ENCODE measurements around the gene SVBP.

SVBP gene

DNA sequence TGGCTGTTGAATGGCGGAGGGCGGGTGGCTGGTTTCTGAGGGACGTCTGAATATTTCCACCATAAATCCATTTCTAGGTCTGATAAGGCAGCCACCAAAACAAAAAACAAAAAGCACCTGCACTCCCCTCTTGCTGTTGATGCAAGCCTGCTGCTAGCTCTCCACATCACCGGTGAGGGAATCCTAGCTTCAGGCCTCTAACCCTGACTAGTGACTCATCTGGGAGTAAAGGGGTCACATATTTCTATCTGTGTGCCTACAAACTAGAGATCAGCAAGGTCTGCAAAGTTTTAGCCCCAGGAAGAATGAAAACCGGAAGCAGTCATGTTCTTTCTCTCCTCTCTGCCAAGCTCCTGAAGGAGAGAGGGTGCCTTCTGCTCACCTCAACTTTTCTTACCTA, 10.6 kb downstream of the SVBP start:
- Histone ChIP-seq H3K9me3 (ENCODE audit: insufficient read depth, low read length) (no peaks in the 10 kb centered on the region), H3F3A (ENCODE audit: insufficient read depth) (no peaks in the 10 kb centered on the region), H3K27ac (ENCODE audit: low read depth, low read length) (no peak overlapping the region), H3K4me2 (ENCODE audit: low read depth, low read length, poor library complexity, severe bottlenecking) (no peak overlapping the region), H2AFZ (ENCODE audit: low read depth, low read length, severe bottlenecking) (no peak overlapping the region), H3K79me2 (ENCODE audit: insufficient read depth, low read length) (no peaks in the 10 kb centered on the region), H3K27me3 (ENCODE audit: low read length) (no peaks in the 10 kb centered on the region), H3K4me3 (ENCODE audit: insufficient read depth, low read length, poor library complexity, severe bottlenecking) (no peak overlapping the region), H3K9me2 (replicated peaks; ENCODE audit: insufficient read depth, low read length) (no peaks in the 10 kb centered on the region), H3K9ac (ENCODE audit: low read length) (no peak overlapping the region), H4K20me1 (ENCODE audit: low read depth, low read length) (no peaks in the 10 kb centered on the region), H3K36me3 (ENCODE audit: low read length) (no peaks in the 10 kb centered on the region)
- TF ChIP-seq, protein P1, sequence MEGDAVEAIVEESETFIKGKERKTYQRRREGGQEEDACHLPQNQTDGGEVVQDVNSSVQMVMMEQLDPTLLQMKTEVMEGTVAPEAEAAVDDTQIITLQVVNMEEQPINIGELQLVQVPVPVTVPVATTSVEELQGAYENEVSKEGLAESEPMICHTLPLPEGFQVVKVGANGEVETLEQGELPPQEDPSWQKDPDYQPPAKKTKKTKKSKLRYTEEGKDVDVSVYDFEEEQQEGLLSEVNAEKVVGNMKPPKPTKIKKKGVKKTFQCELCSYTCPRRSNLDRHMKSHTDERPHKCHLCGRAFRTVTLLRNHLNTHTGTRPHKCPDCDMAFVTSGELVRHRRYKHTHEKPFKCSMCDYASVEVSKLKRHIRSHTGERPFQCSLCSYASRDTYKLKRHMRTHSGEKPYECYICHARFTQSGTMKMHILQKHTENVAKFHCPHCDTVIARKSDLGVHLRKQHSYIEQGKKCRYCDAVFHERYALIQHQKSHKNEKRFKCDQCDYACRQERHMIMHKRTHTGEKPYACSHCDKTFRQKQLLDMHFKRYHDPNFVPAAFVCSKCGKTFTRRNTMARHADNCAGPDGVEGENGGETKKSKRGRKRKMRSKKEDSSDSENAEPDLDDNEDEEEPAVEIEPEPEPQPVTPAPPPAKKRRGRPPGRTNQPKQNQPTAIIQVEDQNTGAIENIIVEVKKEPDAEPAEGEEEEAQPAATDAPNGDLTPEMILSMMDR (IDR thresholded peaks at IDR 0.05; ENCODE audit: insufficient read depth, low read length, poor library complexity, severe bottlenecking) = no peak
- no peak for TF ChIP-seq EZH2phosphoT487 (conservative IDR thresholded peaks at IDR 0.05; ENCODE audit: low read length)

DNA sequence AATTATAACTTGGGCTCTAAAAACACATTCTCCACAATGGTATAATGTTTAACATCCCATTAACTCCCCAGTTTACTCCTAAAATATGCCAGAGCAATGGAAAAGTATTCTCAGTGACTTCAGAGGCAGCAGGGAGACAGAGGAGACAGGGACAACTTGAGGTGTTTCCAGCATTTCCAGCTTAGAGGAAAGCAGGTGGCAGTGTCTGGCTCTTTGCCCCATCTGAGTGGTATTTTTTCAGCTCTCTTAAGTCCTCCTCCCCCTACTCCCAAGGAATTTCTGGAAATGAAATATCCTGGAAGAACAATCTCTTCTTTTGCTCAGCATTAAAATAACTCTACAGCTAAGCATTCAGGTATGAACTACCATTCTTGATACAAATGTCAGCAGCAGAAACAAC, 11.0 kb downstream of the SVBP start:
- Histone ChIP-seq H3K27me3 (ENCODE audit: low read length) (no peaks in the 10 kb centered on the region), H3F3A (ENCODE audit: insufficient read depth) (no peaks in the 10 kb centered on the region), H3K9me3 (ENCODE audit: insufficient read depth, low read length) (no peaks in the 10 kb centered on the region), H3K27ac (ENCODE audit: low read depth, low read length) (no peak overlapping the region), H4K20me1 (ENCODE audit: low read depth, low read length) (no peaks in the 10 kb centered on the region), H3K4me3 (ENCODE audit: insufficient read depth, low read length, poor library complexity, severe bottlenecking) (no peak overlapping the region), H2AFZ (ENCODE audit: low read depth, low read length, severe bottlenecking) (no peak overlapping the region), H3K4me2 (ENCODE audit: low read depth, low read length, poor library complexity, severe bottlenecking) (no peak overlapping the region), H3K36me3 (ENCODE audit: low read length) (no peaks in the 10 kb centered on the region), H3K79me2 (ENCODE audit: insufficient read depth, low read length) (no peaks in the 10 kb centered on the region), H3K9me2 (replicated peaks; ENCODE audit: insufficient read depth, low read length) (no peaks in the 10 kb centered on the region), H3K9ac (ENCODE audit: low read length) (no peak overlapping the region)
- TF ChIP-seq EZH2phosphoT487 (conservative IDR thresholded peaks at IDR 0.05; ENCODE audit: low read length) = no peak
- TF ChIP-seq, protein P1 (IDR thresholded peaks at IDR 0.05; ENCODE audit: insufficient read depth, low read length, poor library complexity, severe bottlenecking) = no peak

DNA sequence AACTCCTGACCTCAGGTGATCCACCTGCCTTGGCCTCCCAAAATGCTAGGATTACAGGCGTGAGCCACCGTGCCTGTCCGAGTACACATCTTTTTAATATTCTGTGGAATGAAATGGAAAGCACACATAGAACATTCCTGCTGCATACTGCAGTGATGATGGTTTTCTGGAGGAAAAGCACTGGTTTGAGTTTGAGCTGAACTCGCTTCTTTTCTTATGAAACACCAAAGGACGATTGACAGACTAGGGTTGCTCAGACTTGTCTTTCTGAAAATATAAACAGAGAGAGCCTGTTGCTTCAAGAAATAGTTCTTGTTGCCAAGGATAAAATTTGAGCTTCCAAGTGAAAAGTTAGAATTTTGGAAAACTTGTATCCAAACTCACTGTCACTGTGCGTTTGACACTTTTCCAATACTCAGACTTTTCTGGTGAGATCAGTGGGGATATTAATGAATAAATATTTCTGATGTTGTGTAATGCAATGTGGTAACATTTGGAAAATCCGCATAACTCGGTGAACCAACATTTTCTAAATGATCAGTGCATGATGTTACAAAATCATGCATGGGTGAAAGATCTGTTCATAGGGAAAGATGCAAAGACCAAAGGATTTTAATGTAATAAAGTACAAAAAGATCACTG, 15.2 kb downstream of the SVBP start:
- no peaks in the 10 kb centered on the region for H3K9me3 ChIP-seq (ENCODE audit: insufficient read depth, low read length)
- H3K36me3 ChIP-seq (ENCODE audit: low read length) = no peaks in the 10 kb centered on the region
- H3K27me3 ChIP-seq (ENCODE audit: low read length) = no peaks in the 10 kb centered on the region
- no peaks in the 10 kb centered on the region for H3K9me2 ChIP-seq (replicated peaks; ENCODE audit: insufficient read depth, low read length)
- H3K4me2 ChIP-seq (ENCODE audit: low read depth, low read length, poor library complexity, severe bottlenecking) = no peak overlapping the region
- H2AFZ ChIP-seq (ENCODE audit: low read depth, low read length, severe bottlenecking) = no peak overlapping the region
- TF ChIP-seq, protein P1 (IDR thresholded peaks at IDR 0.05; ENCODE audit: insufficient read depth, low read length, poor library complexity, severe bottlenecking) = no peak
- TF ChIP-seq EZH2phosphoT487 (conservative IDR thresholded peaks at IDR 0.05; ENCODE audit: low read length) = no peak
- no peak overlapping the region for H3K27ac ChIP-seq (ENCODE audit: low read depth, low read length)
- no peak overlapping the region for H3K4me3 ChIP-seq (ENCODE audit: insufficient read depth, low read length, poor library complexity, severe bottlenecking)
- no peak overlapping the region for H3K9ac ChIP-seq (ENCODE audit: low read length)
- H3K79me2 ChIP-seq (ENCODE audit: insufficient read depth, low read length) = no peaks in the 10 kb centered on the region
- H3F3A ChIP-seq (ENCODE audit: insufficient read depth) = no peaks in the 10 kb centered on the region
- no peaks in the 10 kb centered on the region for H4K20me1 ChIP-seq (ENCODE audit: low read depth, low read length)

All from SU-DHL-6 (cell line).